T-helper 2 cell treated with Interferon-gamma antibody and Interleukin-4, amounts not matched to agents 5 μg/mL and 100 μg/mL, for 36 hours (primary cell): ENCODE results near the gene DOCK9.
A peak's percentile ranks its signal among the peaks of the same experiment; 100 is the strongest.

Source experiments
- DNase-seq: peaks from one replicate; pipeline ENCODE4 v3.0.0; 2021; ENCODE audit warnings: low spot score
- H3K27ac Mint-ChIP-seq: one replicate; pipeline ENCODE4 v1.8.0; 2021; ENCODE audit warnings: mild to moderate bottlenecking, mixed read lengths
- H3K27me3 Mint-ChIP-seq: one replicate; pipeline ENCODE4 v1.8.0; 2021; ENCODE audit warnings: low read depth, mixed read lengths
- H3K36me3 Mint-ChIP-seq: one replicate; pipeline ENCODE4 v1.8.0; 2021; ENCODE audit warnings: low read depth, mixed read lengths
- H3K4me1 Mint-ChIP-seq: one replicate; pipeline ENCODE4 v1.8.0; 2021; ENCODE audit warnings: low read depth, mixed read lengths
- H3K4me3 Mint-ChIP-seq: one replicate; pipeline ENCODE4 v1.8.0; 2022; ENCODE audit warnings: mild to moderate bottlenecking, moderate library complexity, mixed read lengths
- H3K9me3 Mint-ChIP-seq: one replicate; pipeline ENCODE4 v1.8.0; 2021; ENCODE audit warnings: mixed read lengths

Gene DOCK9

GRCh38 chr13:99005609-99006008, 27.7 kb upstream of the DOCK9 start:
- Mint-ChIP-seq H3K27me3 (no peaks in the 10 kb centered on the region), H3K9me3 (no peaks in the 10 kb centered on the region), H3K36me3 (peaks cover 2% of the 10 kb centered on the region), H3K4me1 (peaks cover 51% of the 10 kb centered on the region), H3K4me3 (no peak overlapping the region), H3K27ac (no peak overlapping the region)
- no peak for DNase-seq

GRCh38 chr13:99004978-99005377, 27.1 kb upstream of the DOCK9 start:
- H3K4me1 Mint-ChIP-seq = peaks cover 57% of the 10 kb centered on the region
- H3K9me3 Mint-ChIP-seq = no peaks in the 10 kb centered on the region
- no peak for DNase-seq

GRCh38 chr13:99003851-99004471, 26.1 kb upstream of the DOCK9 start:
- no peaks in the 10 kb centered on the region for H3K27me3 Mint-ChIP-seq
- H3K4me1 Mint-ChIP-seq = peaks cover 64% of the 10 kb centered on the region
- H3K4me3 Mint-ChIP-seq = no peak overlapping the region
- no peak for DNase-seq
- no peaks in the 10 kb centered on the region for H3K9me3 Mint-ChIP-seq
- H3K27ac Mint-ChIP-seq = no peak overlapping the region
- H3K36me3 Mint-ChIP-seq = peaks cover 2% of the 10 kb centered on the region

More at GRCh38 chr13:99004978-99005377, 27.1 kb upstream of the DOCK9 start:
- H3K27ac Mint-ChIP-seq = no peak overlapping the region
- peaks cover 2% of the 10 kb centered on the region for H3K36me3 Mint-ChIP-seq
- no peak overlapping the region for H3K4me3 Mint-ChIP-seq
- H3K27me3 Mint-ChIP-seq = no peaks in the 10 kb centered on the region

GRCh38 chr13:99003186-99003585, 25.3 kb upstream of the DOCK9 start:
- no peaks in the 10 kb centered on the region for H3K27me3 Mint-ChIP-seq
- DNase-seq = no peak
- no peaks in the 10 kb centered on the region for H3K9me3 Mint-ChIP-seq
- H3K4me1 Mint-ChIP-seq = peaks cover 72% of the 10 kb centered on the region
- peaks cover 3% of the 10 kb centered on the region for H3K36me3 Mint-ChIP-seq
- no peak overlapping the region for H3K4me3 Mint-ChIP-seq
- no peak overlapping the region for H3K27ac Mint-ChIP-seq

- no peak for DNase-seq
- H3K4me1 Mint-ChIP-seq = peaks cover 74% of the 10 kb centered on the region
- no peaks in the 10 kb centered on the region for H3K27me3 Mint-ChIP-seq
- H3K36me3 Mint-ChIP-seq = peaks cover 3% of the 10 kb centered on the region
- H3K27ac Mint-ChIP-seq = no peak overlapping the region
- H3K9me3 Mint-ChIP-seq = no peaks in the 10 kb centered on the region
- H3K4me3 Mint-ChIP-seq = no peak overlapping the region
These were observed 24.4 kb upstream of the DOCK9 start for GRCh38 chr13:99002172-99002710.

- Mint-ChIP-seq H3K9me3 (no peaks in the 10 kb centered on the region), H3K36me3 (peaks cover 3% of the 10 kb centered on the region), H3K4me1 (peaks cover 75% of the 10 kb centered on the region), H3K27ac (no peak overlapping the region), H3K27me3 (no peaks in the 10 kb centered on the region), H3K4me3 (peak overlapping the region; percentile 32)
- DNase-seq = no peak
These were observed 22.3 kb upstream of the DOCK9 start for GRCh38 chr13:99000137-99000536.

- H3K4me1 Mint-ChIP-seq = peaks cover 75% of the 10 kb centered on the region
- H3K27me3 Mint-ChIP-seq = no peaks in the 10 kb centered on the region
- no peak overlapping the region for H3K27ac Mint-ChIP-seq
- no peak for DNase-seq
- peaks cover 3% of the 10 kb centered on the region for H3K36me3 Mint-ChIP-seq
- no peaks in the 10 kb centered on the region for H3K9me3 Mint-ChIP-seq
- H3K4me3 Mint-ChIP-seq = peak overlapping the region; percentile 70
These were observed 21.7 kb upstream of the DOCK9 start for GRCh38 chr13:98999639-98999952.

- H3K27me3 Mint-ChIP-seq = no peaks in the 10 kb centered on the region
- DNase-seq = peak; percentile 58
- H3K4me1 Mint-ChIP-seq = peaks cover 76% of the 10 kb centered on the region
- H3K4me3 Mint-ChIP-seq = peak overlapping the region; percentile 70
- H3K9me3 Mint-ChIP-seq = no peaks in the 10 kb centered on the region
- peaks cover 3% of the 10 kb centered on the region for H3K36me3 Mint-ChIP-seq
- H3K27ac Mint-ChIP-seq = peak overlapping the region; percentile 53
These were observed 21.2 kb upstream of the DOCK9 start for GRCh38 chr13:98998831-98999638.

GRCh38 chr13:98997738-98998641, 20.1 kb upstream of the DOCK9 start:
- Mint-ChIP-seq H3K27me3 (no peaks in the 10 kb centered on the region), H3K27ac (no peak overlapping the region), H3K36me3 (peaks cover 4% of the 10 kb centered on the region), H3K4me3 (no peak overlapping the region), H3K4me1 (peaks cover 67% of the 10 kb centered on the region), H3K9me3 (no peaks in the 10 kb centered on the region)
- no peak for DNase-seq

- H3K4me1 Mint-ChIP-seq = peaks cover 62% of the 10 kb centered on the region
- H3K27ac Mint-ChIP-seq = no peak overlapping the region
These were observed 19.3 kb upstream of the DOCK9 start for GRCh38 chr13:98997011-98997730.

GRCh38 chr13:98996046-98996445, 18.2 kb upstream of the DOCK9 start:
- H3K4me3 Mint-ChIP-seq = no peak overlapping the region
- H3K27ac Mint-ChIP-seq = no peak overlapping the region
- H3K9me3 Mint-ChIP-seq = no peaks in the 10 kb centered on the region
- H3K36me3 Mint-ChIP-seq = peaks cover 4% of the 10 kb centered on the region
- H3K4me1 Mint-ChIP-seq = peaks cover 52% of the 10 kb centered on the region
- H3K27me3 Mint-ChIP-seq = no peaks in the 10 kb centered on the region
- DNase-seq = no peak

More at GRCh38 chr13:98997011-98997730, 19.3 kb upstream of the DOCK9 start:
- no peak for DNase-seq
- no peak overlapping the region for H3K4me3 Mint-ChIP-seq
- H3K9me3 Mint-ChIP-seq = no peaks in the 10 kb centered on the region
- H3K27me3 Mint-ChIP-seq = no peaks in the 10 kb centered on the region
- H3K36me3 Mint-ChIP-seq = peaks cover 4% of the 10 kb centered on the region

GRCh38 chr13:98994896-98995295, 17.0 kb upstream of the DOCK9 start:
- Mint-ChIP-seq H3K27ac (peak overlapping the region; percentile 45), H3K4me1 (peaks cover 44% of the 10 kb centered on the region), H3K36me3 (peaks cover 4% of the 10 kb centered on the region)

GRCh38 chr13:98994080-98994479, 16.2 kb upstream of the DOCK9 start:
- no peak overlapping the region for H3K27ac Mint-ChIP-seq
- peaks cover 8% of the 10 kb centered on the region for H3K9me3 Mint-ChIP-seq
- DNase-seq = no peak
- no peaks in the 10 kb centered on the region for H3K27me3 Mint-ChIP-seq
- H3K36me3 Mint-ChIP-seq = peaks cover 4% of the 10 kb centered on the region
- no peak overlapping the region for H3K4me3 Mint-ChIP-seq
- H3K4me1 Mint-ChIP-seq = peaks cover 41% of the 10 kb centered on the region

More at GRCh38 chr13:98994896-98995295, 17.0 kb upstream of the DOCK9 start:
- DNase-seq = no peak
- no peak overlapping the region for H3K4me3 Mint-ChIP-seq
- H3K27me3 Mint-ChIP-seq = no peaks in the 10 kb centered on the region
- peaks cover 8% of the 10 kb centered on the region for H3K9me3 Mint-ChIP-seq
